Stimulated activated CD8-positive, alpha-beta memory T cell treated with anti-CD3 and anti-CD28 coated beads, Interleukin-12 subunit alpha, Interleukin-12 subunit beta, amount 100 ng/mL, for 4 hours (primary cell): Measurements from ENCODE around the gene FAM229B.
"Not testable (repeated sequence)": the region's sequence is repeated elsewhere in the genome, so short reads cannot be mapped to it uniquely, and the experiment has no call there.

Experiments used
- DNase-seq: peaks from one replicate; pipeline ENCODE4 v3.0.0-alpha.2; 2020; ENCODE audit warnings: low read depth

FAM229B gene

GRCh38 chr6:112065426-112065986, 21.9 kb upstream of the FAM229B start:
- DNase-seq: no peak

GRCh38 chr6:112066606-112067005, 20.8 kb upstream of the FAM229B start:
- no peak for DNase-seq

GRCh38 chr6:112081569-112081968, 5.8 kb upstream of the FAM229B start:
- DNase-seq: no peak

GRCh38 chr6:112085286-112086065, 1.9 kb upstream of the FAM229B start:
- DNase-seq: no peak

GRCh38 chr6:112086744-112087135, 651 bp upstream of the FAM229B start:
- no peak for DNase-seq

GRCh38 chr6:112087916-112088315, 525 bp downstream of the FAM229B start:
- no peak for DNase-seq

GRCh38 chr6:112096901-112097300, 9.5 kb downstream of the FAM229B start:
- DNase-seq: no peak

- DNase-seq: no peak
Measured at GRCh38 chr6:112100561-112100960, 13.2 kb downstream of the FAM229B start.

- DNase-seq: not testable (repeated sequence)
Measured at GRCh38 chr6:112106026-112106425, 18.6 kb downstream of the FAM229B start.

- DNase-seq: no peak
Measured at GRCh38 chr6:112106562-112106961, 19.2 kb downstream of the FAM229B start.

- no peak for DNase-seq
Measured at GRCh38 chr6:112109262-112109661, 21.9 kb downstream of the FAM229B start.

GRCh38 chr6:112113431-112113830, 26.0 kb downstream of the FAM229B start:
- DNase-seq: no peak

- DNase-seq: no peak
Measured at GRCh38 chr6:112113918-112114317, 26.5 kb downstream of the FAM229B start.

GRCh38 chr6:112114577-112115223, 27.3 kb downstream of the FAM229B start:
- DNase-seq: no peak

- DNase-seq: no peak
Measured at GRCh38 chr6:112116221-112116620, 28.8 kb downstream of the FAM229B start.

GRCh38 chr6:112117554-112117953, 30.2 kb downstream of the FAM229B start:
- DNase-seq: no peak

- DNase-seq: no peak
Measured at GRCh38 chr6:112118034-112118433, 30.6 kb downstream of the FAM229B start.

GRCh38 chr6:112122756-112123155, 35.4 kb downstream of the FAM229B start:
- no peak for DNase-seq

GRCh38 chr6:112123982-112124381, 36.6 kb downstream of the FAM229B start:
- no peak for DNase-seq

GRCh38 chr6:112128208-112128607, 40.8 kb downstream of the FAM229B start:
- no peak for DNase-seq

GRCh38 chr6:112130878-112131277, 43.5 kb downstream of the FAM229B start:
- no peak for DNase-seq

GRCh38 chr6:112139052-112139451, 51.7 kb downstream of the FAM229B start:
- no peak for DNase-seq

- DNase-seq: no peak
Measured at GRCh38 chr6:112141707-112142106, 54.3 kb downstream of the FAM229B start.
